Subcutaneous adipose tissue (tissue), 4 donors: ENCODE results near the gene PYGB. TPM values are rescaled to one million over a fixed set of nuclear protein-coding genes. Genes with fewer than 3 reads are reported as not detected.

Experiments used
- CTCF ChIP-seq: fragments of 450-650 bp; IDR thresholded peaks from one replicate; pipeline ENCODE4 v1.5.1; 2016; ENCODE audit warnings: low read depth, mild to moderate bottlenecking, control low read depth, antibody characterized with exemption, moderate library complexity
- total RNA-seq, 4 donors: library from RNA; depleted of rRNA; stranded (reverse); fragments of >200 nt; gene quantifications; one replicate each; pipeline ENCODE4 v1.1.0, GENCODE V29; 2016

Gene PYGB
- total RNA-seq, 4 donors from 2014 or later = 99.3 to 216 (median 137) TPM

GRCh38 chr20:25282034-25282781 is 34.3 kb downstream of the PYGB start:
- no peak for TF ChIP-seq CTCF

- no peak for TF ChIP-seq CTCF
Observed at GRCh38 chr20:25282796-25283195, 34.9 kb downstream of the PYGB start.

- TF ChIP-seq CTCF = no peak
Observed at GRCh38 chr20:25283221-25283951, 35.5 kb downstream of the PYGB start.

- no peak for TF ChIP-seq CTCF
Observed at GRCh38 chr20:25284131-25284601, 36.3 kb downstream of the PYGB start.

- TF ChIP-seq CTCF = no peak
Observed at GRCh38 chr20:25285091-25285647, 37.3 kb downstream of the PYGB start.

GRCh38 chr20:25285856-25286798 is 38.2 kb downstream of the PYGB start:
- TF ChIP-seq CTCF = no peak
